Peyer's patch (tissue), 4 donors: ENCODE results near the gene DAB1. TPM values are rescaled to one million over a fixed set of nuclear protein-coding genes. Genes with fewer than 3 reads are reported as not detected.

Experiments used
- DNase-seq, 3 donors: peaks; one replicate each; pipeline ENCODE4 v3.0.0-alpha.2; 2017 to 2019
- H3K27ac ChIP-seq, 4 donors: fragments of 200-600 bp; sonication (generic); one replicate each; pipeline ENCODE4 v1.5.1; 2016 to 2019
- H3K27me3 ChIP-seq, 2 donors: fragments of 200-600 bp; sonication (generic); one replicate each; pipeline ENCODE4 v1.5.1; 2019
- H3K36me3 ChIP-seq, 3 donors: fragments of 200-600 bp; sonication (generic); one replicate each; pipeline ENCODE4 v1.5.1; 2016 to 2019
- H3K4me1 ChIP-seq, 4 donors: fragments of 200-600 bp; sonication (generic); one replicate each; pipeline ENCODE4 v1.5.1; 2016 to 2019
- H3K4me3 ChIP-seq, 4 donors: fragments of 200-600 bp; sonication (generic); 1 replicate in 3 of 4; 2 replicates in 1 of 4; pipeline ENCODE4 v1.5.1; 2016 to 2019; ENCODE audit warnings: mild to moderate bottlenecking in 1 of 4
- H3K9me3 ChIP-seq, 4 donors: fragments of 200-600 bp; sonication (generic); one replicate each; pipeline ENCODE4 v1.5.1; 2016 to 2019; ENCODE audit warnings: mild to moderate bottlenecking in 1 of 4
- POLR2A ChIP-seq, 2 donors: fragments of 450-650 bp; IDR thresholded peaks; one replicate each; pipeline ENCODE4 v1.5.1; 2017; ENCODE audit warnings: antibody characterized with exemption in 2 of 2, mild to moderate bottlenecking in 2 of 2, moderate library complexity in 2 of 2
- total RNA-seq, 4 donors: library from RNA; depleted of rRNA; stranded (reverse); fragments of >200 nt; gene quantifications; one replicate each; pipeline ENCODE4 v1.1.0, GENCODE V29; 2016
- TF ChIP-seq, protein P1 (sequence below), 6 experiments: fragments of 450-650 bp in 4 of 6; fragments of 200-600 bp in 2 of 6; sonication (generic) in 1 of 6; IDR thresholded peaks; one replicate each; pipeline ENCODE4 v1.5.1; 2017 to 2019; ENCODE audit warnings: antibody characterized with exemption in 6 of 6, mild to moderate bottlenecking in 3 of 6, moderate library complexity in 1 of 6

DAB1 gene
- total RNA-seq, 4 donors from 2014 or later: 4.1 to 75.3 (median 63.9) TPM

DNA sequence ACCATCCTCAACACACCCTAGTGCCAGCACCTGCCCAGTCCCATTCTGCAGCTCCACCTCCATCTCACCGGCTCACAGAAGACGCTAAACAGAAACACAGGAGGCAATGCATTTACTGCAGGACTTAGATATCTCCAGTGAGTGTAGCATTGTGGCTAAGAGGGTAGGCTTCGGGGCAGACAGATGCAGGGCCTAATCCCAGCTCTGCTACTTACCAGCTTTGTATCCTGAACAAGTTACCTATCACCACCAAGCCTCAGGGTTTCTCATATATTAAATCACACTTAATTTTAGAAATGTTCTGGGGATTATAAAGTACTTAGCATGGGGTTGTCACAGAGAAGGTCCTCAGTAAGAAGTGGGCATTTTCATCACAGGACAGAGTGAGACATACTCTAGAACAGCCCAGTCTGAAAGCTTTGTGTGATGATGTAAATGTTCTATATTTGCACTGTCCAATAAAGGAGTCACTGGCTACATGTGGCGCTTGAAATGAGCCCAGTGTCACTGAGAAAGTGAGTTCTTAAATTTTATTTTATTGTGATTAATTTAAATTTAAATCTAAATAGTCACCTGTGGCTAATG is 308.7 kb downstream of the DAB1 start:
- no peak for DNase-seq
- no peak overlapping the region for H3K27ac ChIP-seq

DNA sequence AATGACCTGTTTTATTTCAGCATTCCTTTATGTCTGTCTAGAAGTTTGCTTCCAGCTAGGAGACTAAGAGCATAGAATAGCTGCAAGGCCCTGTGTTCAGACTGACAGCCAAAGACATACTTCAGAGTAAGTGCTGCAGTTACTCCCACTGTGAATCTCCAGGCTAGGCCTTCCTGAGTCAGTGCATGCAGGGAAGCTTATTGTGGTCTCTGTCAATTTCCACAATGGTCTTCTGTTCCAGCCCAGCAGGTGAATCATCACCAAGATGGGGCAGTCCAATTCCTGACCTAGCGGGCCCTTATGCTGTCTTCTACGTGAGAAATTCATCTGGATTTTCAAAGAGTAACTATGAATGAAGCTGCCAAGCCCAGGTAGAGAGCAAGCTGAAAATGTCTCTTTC is 311.7 kb downstream of the DAB1 start:
- Histone ChIP-seq H3K27ac (no peak overlapping the region), H3K27me3 (no peaks in the 10 kb centered on the region), H3K4me3 (no peak overlapping the region), H3K4me1 (no peaks in the 10 kb centered on the region), H3K36me3 (no peaks in the 10 kb centered on the region), H3K9me3 (no peaks in the 10 kb centered on the region)
- no peak for DNase-seq
- TF ChIP-seq POLR2A (IDR thresholded peaks at IDR 0.05): no peak
- TF ChIP-seq, protein P1, sequence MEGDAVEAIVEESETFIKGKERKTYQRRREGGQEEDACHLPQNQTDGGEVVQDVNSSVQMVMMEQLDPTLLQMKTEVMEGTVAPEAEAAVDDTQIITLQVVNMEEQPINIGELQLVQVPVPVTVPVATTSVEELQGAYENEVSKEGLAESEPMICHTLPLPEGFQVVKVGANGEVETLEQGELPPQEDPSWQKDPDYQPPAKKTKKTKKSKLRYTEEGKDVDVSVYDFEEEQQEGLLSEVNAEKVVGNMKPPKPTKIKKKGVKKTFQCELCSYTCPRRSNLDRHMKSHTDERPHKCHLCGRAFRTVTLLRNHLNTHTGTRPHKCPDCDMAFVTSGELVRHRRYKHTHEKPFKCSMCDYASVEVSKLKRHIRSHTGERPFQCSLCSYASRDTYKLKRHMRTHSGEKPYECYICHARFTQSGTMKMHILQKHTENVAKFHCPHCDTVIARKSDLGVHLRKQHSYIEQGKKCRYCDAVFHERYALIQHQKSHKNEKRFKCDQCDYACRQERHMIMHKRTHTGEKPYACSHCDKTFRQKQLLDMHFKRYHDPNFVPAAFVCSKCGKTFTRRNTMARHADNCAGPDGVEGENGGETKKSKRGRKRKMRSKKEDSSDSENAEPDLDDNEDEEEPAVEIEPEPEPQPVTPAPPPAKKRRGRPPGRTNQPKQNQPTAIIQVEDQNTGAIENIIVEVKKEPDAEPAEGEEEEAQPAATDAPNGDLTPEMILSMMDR (IDR thresholded peaks at IDR 0.05): no peak

More for the DNA sequence above, 308.7 kb downstream of the DAB1 start:
- H3K4me1 ChIP-seq: no peaks in the 10 kb centered on the region
- no peaks in the 10 kb centered on the region for H3K9me3 ChIP-seq
- no peak for TF ChIP-seq POLR2A (IDR thresholded peaks at IDR 0.05)
- TF ChIP-seq, protein P1 (IDR thresholded peaks at IDR 0.05): no peak
- H3K36me3 ChIP-seq: no peaks in the 10 kb centered on the region
- no peaks in the 10 kb centered on the region for H3K27me3 ChIP-seq
- no peak overlapping the region for H3K4me3 ChIP-seq

DNA sequence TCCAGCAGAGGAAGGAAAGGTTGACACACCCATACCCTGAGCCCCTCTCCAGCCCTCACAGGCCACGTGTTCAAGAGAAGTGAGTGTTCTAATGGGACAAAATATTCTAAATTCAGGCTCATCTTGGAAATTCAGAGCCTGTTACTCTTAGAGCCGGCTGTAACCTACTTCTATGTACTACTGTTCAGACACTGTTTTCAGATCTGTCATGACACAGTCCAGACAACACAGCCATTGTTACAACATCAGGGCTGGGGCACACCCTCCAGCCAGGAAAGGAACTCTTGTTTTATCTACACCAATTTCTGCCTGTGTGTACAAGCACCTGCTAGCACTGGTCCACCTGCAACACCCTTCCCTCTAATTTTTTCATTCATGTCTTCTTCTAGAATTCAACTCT is 312.7 kb downstream of the DAB1 start:
- no peaks in the 10 kb centered on the region for H3K4me1 ChIP-seq
- H3K4me3 ChIP-seq: no peak overlapping the region
- TF ChIP-seq POLR2A (IDR thresholded peaks at IDR 0.05): no peak
- TF ChIP-seq, protein P1 (IDR thresholded peaks at IDR 0.05): no peak
- H3K27me3 ChIP-seq: no peaks in the 10 kb centered on the region
- H3K9me3 ChIP-seq: no peaks in the 10 kb centered on the region
- no peak for DNase-seq
- no peaks in the 10 kb centered on the region for H3K36me3 ChIP-seq
- H3K27ac ChIP-seq: no peak overlapping the region

DNA sequence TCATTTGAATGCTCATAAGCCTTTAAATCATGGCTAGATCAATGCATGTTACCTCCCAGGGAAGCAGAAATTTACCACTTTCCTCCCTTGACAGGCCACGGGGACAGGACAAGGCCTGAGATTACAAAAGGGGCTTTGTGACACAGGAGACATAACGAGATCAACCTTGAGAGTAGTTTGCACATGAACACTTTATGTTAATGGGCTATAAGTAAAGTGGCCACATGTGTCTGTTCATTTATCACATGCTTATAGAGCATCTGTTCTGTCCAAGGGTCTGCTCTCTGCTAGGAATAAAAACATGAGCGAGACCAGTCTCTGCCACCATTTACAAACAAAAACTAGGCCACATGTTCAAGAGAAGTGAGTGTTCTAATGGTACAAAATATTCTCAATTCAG is 314.0 kb downstream of the DAB1 start:
- Histone ChIP-seq H3K27me3 (no peaks in the 10 kb centered on the region), H3K27ac (no peak overlapping the region), H3K4me1 (no peaks in the 10 kb centered on the region), H3K4me3 (no peak overlapping the region), H3K36me3 (no peaks in the 10 kb centered on the region), H3K9me3 (no peaks in the 10 kb centered on the region)
- TF ChIP-seq, protein P1 (IDR thresholded peaks at IDR 0.05): no peak
- TF ChIP-seq POLR2A (IDR thresholded peaks at IDR 0.05): no peak
- DNase-seq: no peak

DNA sequence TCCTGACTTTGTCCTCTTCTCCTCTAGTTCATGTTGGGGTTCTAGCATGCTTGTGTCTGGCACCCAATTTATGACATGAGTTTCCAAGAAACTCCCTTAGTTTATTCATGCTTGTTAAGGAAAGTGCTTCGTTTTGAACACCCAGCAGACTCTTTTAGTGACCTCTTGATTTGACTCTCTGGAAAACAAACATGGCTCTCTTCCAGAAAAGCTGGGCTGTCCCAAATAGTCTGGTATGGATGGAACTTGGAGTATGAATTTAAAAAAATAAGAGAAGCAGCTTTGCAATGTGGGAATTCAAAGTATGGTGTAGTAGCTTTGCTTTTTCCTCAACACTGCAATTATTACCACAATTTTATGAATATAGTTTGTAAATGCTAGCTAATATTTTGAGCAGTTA is 314.6 kb downstream of the DAB1 start:
- Histone ChIP-seq H3K27ac (no peak overlapping the region), H3K27me3 (no peaks in the 10 kb centered on the region), H3K4me1 (no peaks in the 10 kb centered on the region), H3K4me3 (no peak overlapping the region), H3K9me3 (no peaks in the 10 kb centered on the region), H3K36me3 (no peaks in the 10 kb centered on the region)
- no peak for DNase-seq
- TF ChIP-seq POLR2A (IDR thresholded peaks at IDR 0.05): no peak
- TF ChIP-seq, protein P1 (IDR thresholded peaks at IDR 0.05): no peak

DNA sequence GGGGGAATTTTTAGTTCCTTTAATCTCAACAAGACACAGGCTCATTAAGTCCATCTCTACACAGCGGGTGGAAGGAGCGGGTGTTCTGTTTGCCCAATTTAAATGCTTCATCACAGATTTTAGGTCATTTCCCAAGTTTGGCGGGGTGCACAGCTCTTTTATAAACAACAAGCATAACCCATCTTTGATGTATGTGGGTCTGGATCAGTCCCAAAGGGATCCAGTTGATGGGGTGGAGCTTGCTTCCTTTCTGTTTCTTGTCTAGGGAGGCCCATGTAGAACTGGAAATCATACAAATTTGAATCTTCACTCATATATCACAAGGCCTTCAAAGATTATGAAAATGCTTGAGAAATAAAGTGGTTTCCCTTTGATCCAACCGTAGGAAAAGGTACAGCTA is 317.6 kb downstream of the DAB1 start:
- TF ChIP-seq, protein P1 (IDR thresholded peaks at IDR 0.05): no peak
- TF ChIP-seq POLR2A (IDR thresholded peaks at IDR 0.05): no peak
- H3K4me1 ChIP-seq: no peaks in the 10 kb centered on the region
- DNase-seq: no peak
- no peaks in the 10 kb centered on the region for H3K36me3 ChIP-seq
- no peaks in the 10 kb centered on the region for H3K9me3 ChIP-seq
- no peaks in the 10 kb centered on the region for H3K27me3 ChIP-seq
- no peak overlapping the region for H3K27ac ChIP-seq
- H3K4me3 ChIP-seq: no peak overlapping the region
